NB4 (cell line): ENCODE measurements around the gene IMPG2.

Experiments used
- CTCF ChIP-seq: IDR thresholded peaks from one replicate; pipeline ENCODE4 v1.5.1; 2012; ENCODE audit warnings: low read depth, low read length
- MAX ChIP-seq: IDR thresholded peaks from 2 replicates; pipeline ENCODE4 v1.6.1; 2011; ENCODE audit warnings: low read depth, low read length
- POLR2A ChIP-seq: IDR thresholded peaks from 2 replicates; pipeline ENCODE4 v1.6.1; 2011; ENCODE audit warnings: mild to moderate bottlenecking; ENCODE audit not compliant: insufficient read length; ENCODE audit errors: extremely low read depth

DNA sequence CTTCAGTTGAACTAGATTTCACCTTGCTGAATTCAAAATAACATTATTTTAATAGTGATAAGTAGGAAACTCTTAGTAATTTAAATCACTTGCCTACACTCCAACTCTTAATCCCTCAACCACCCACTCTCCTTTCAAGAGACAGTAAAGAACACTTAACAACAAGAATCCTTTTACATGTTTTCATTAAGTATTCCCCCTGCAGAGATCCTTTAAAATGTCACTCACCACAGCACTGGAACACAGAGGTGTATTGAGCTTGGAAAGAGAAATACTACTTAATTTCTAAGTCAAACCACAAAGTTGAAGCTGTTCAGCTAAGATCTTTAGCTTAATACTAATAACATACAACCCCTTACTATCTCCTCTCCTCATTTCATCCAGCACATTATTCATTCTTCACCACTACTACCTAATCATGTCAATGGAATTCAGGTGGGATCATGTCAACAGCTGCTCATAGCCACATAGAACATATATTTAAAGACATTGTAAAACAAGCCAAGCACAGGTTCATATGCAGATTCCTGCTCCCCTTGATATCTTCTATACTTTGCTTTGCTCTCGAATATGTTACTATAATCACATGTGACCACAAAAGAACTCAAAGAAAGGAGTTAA is 40.5 kb downstream of the IMPG2 start:
- TF ChIP-seq CTCF: no peak
- TF ChIP-seq POLR2A: no peak
- no peak for TF ChIP-seq MAX
